Ovary (tissue), 9 donors: ENCODE measurements around the gene CCR1. TPM values are rescaled to one million over a fixed set of nuclear protein-coding genes. Genes with fewer than 3 reads are reported as not detected.
"Not testable (repeated sequence)": the region's sequence is repeated elsewhere in the genome, so short reads cannot be mapped to it uniquely, and the experiment has no call there.

Experiments used
- DNase-seq, 5 donors: peaks; one replicate each; pipeline ENCODE4 v3.0.0-alpha.2; 2019 to 2020
- H3K27ac ChIP-seq, 2 donors: fragments of 200-600 bp; one replicate each; pipeline versions ENCODE4 v1.5.1 to v1.8.0; 2019 to 2022
- H3K27me3 ChIP-seq: fragments of 200-600 bp; one replicate; pipeline ENCODE4 v1.8.0; 2022
- H3K36me3 ChIP-seq: fragments of 200-600 bp; sonication (generic); one replicate; pipeline ENCODE4 v1.5.1; 2019
- H3K4me1 ChIP-seq: one replicate; pipeline ENCODE4 v1.8.1; 2013; ENCODE audit warnings: mild to moderate bottlenecking, moderate library complexity; ENCODE audit not compliant: insufficient read depth
- H3K4me3 ChIP-seq: fragments of 200-600 bp; sonication (generic); one replicate; pipeline ENCODE4 v1.5.1; 2017
- H3K9me3 ChIP-seq, 2 donors: fragments of 200-600 bp in 1 of 2; sonication (generic) in 1 of 2; one replicate each; pipeline versions ENCODE4 v1.5.1 to v1.8.1; 2013 to 2019; ENCODE audit warnings: mild to moderate bottlenecking in 1 of 2, moderate library complexity in 1 of 2
- EP300 ChIP-seq: sonication (generic); formaldehyde crosslinking; IDR thresholded peaks from one replicate; pipeline ENCODE4 v1.6.1; 2017; ENCODE audit warnings: antibody characterized with exemption
- POLR2A ChIP-seq: fragments of 450-650 bp; IDR thresholded peaks from one replicate; pipeline ENCODE4 v1.6.1; 2017; ENCODE audit warnings: antibody characterized with exemption, mild to moderate bottlenecking, moderate library complexity
- WGBS, 3 donors: extraction: QIAGEN DNeasy Blood & Tissue Kit in 1 of 3; methylation state at CpG; one replicate each; pipeline versions ENCODE4 v1.1.5 to v1.1.7; 2013 to 2017; 5-methylcytosine and 5-hydroxymethylcytosine counted together
- intact Hi-C, 4 donors: fragments of 100-400 bp; cut with DNase I; formaldehyde crosslinking; loops; one replicate each; pipeline versions ENCODE4 v1.11.0 to v1.15.1; 2022 to 2023
- polyA plus RNA-seq, 2 donors: library from polyadenylated mRNA; stranded (reverse); fragments of 200-250 nt in 1 of 2; fragments of 350-450 nt in 1 of 2; fragmentation: Illumina TruSeq in 1 of 2; extraction: RNeasy Lipid Tissue Mini Kit (QIAGEN cat#74804) in 1 of 2; gene quantifications; one replicate each; pipeline ENCODE4 v1.2.3, GENCODE V29; 2013 to 2014
- total RNA-seq, 7 donors: library from RNA; depleted of rRNA in 2 of 7; stranded (reverse); fragments of >200 nt in 2 of 7; fragmentation: NEBNext Ultra II Directional in 3 of 7; extraction: Animal tissue kit (Norgen Biotek cat#: 25700) in 3 of 7; gene quantifications; one replicate each; pipeline versions ENCODE4 v1.1.0 to v1.2.4, GENCODE V29; 2016 to 2023
- TF ChIP-seq, protein P1 (sequence below), 3 donors: fragments of 450-650 bp in 2 of 3; fragments of 200-600 bp in 1 of 3; IDR thresholded peaks; one replicate each; pipeline versions ENCODE4 v1.5.1 to v1.8.0; 2016 to 2022; ENCODE audit warnings: antibody characterized with exemption in 3 of 3, mild to moderate bottlenecking in 1 of 3
- donor health status: DM: no; HTN: no; CAD: no; lungs with moderate emphysema.
- donor health status: DM: no; HTN: no; CAD: no.
- donor health status: Bipolar disorder and iron deficiency.
- donor health status: DM: yes; HTN: yes; CAD: no.
- donor health status: DM: no; HTN: no; CAD: no.
- donor health status: DM: yes; HTN: yes; CAD: no.

CCR1 gene
- total and polyA plus RNA-seq, 9 donors = 2.1 to 14.6 (median 3.5) TPM

DNA sequence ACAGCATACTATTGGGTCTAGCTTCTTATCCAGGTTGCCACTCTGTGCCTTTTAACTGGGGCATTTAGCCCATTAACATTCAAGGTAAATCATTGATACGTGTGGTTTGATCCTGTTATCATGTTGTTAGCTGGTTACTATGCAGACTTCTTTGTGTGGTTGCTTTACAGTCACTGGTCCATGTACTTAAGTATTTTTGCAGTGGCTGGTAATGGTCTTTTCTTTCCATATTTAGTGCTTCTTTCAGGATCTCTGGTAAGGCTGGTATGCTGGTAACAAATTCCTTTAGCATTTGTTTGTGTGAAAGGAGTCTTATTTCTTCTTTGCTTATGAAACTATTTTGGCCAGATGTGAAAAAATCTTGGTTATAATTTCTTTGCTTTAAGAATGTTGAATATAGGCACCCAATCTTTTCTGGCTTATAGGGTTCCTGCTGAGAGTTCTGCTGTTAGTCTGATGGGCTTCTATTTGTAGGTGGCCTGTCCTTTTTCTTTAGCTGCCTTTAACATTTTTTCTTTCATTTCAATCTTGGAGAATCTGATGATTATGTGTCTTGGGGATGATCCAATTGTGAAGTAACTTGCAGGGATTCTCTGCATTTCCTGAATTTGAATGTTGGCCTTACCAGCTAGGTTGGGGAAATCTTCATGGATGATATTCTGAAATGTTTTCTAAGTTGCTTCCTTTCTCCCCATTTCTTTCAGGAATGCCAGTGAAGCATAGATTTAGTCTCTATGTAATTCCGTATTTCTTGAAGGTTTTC, 39.3 kb downstream of the CCR1 start:
- no peak for DNase-seq
- 75 to 82% (median 81%) methylated on average over 2 of the region's 2 CpGs for WGBS, 3 donors
- Histone ChIP-seq H3K27me3 (no peaks in the 10 kb centered on the region), H3K27ac (no peak overlapping the region), H3K9me3 (peaks cover 0 to 3% of the 10 kb centered on the region in 2 donors), H3K4me3 (no peak overlapping the region), H3K4me1 (no peaks in the 10 kb centered on the region), H3K36me3 (no peaks in the 10 kb centered on the region)
- intact Hi-C loops = no loop called here
- no peak for TF ChIP-seq EP300
- TF ChIP-seq, protein P1, sequence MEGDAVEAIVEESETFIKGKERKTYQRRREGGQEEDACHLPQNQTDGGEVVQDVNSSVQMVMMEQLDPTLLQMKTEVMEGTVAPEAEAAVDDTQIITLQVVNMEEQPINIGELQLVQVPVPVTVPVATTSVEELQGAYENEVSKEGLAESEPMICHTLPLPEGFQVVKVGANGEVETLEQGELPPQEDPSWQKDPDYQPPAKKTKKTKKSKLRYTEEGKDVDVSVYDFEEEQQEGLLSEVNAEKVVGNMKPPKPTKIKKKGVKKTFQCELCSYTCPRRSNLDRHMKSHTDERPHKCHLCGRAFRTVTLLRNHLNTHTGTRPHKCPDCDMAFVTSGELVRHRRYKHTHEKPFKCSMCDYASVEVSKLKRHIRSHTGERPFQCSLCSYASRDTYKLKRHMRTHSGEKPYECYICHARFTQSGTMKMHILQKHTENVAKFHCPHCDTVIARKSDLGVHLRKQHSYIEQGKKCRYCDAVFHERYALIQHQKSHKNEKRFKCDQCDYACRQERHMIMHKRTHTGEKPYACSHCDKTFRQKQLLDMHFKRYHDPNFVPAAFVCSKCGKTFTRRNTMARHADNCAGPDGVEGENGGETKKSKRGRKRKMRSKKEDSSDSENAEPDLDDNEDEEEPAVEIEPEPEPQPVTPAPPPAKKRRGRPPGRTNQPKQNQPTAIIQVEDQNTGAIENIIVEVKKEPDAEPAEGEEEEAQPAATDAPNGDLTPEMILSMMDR (IDR thresholded peaks at IDR 0.05) = no peak
- no peak for TF ChIP-seq POLR2A

- Histone ChIP-seq H3K27me3 (no peaks in the 10 kb centered on the region), H3K27ac (no peak overlapping the region), H3K4me3 (no peak overlapping the region), H3K4me1 (no peaks in the 10 kb centered on the region), H3K9me3 (no peaks in the 10 kb centered on the region), H3K36me3 (no peaks in the 10 kb centered on the region)
- WGBS, 3 donors = 67 to 74% (median 73%) methylated on average over 3 of the region's 3 CpGs
- TF ChIP-seq EP300 (no peak), POLR2A (no peak)
- TF ChIP-seq, protein P1 (IDR thresholded peaks at IDR 0.05) = no peak
- intact Hi-C loops = no loop called here
- no peak for DNase-seq
Measured at GRCh38 chr3:46163556-46164041, 44.5 kb downstream of the CCR1 start.

DNA sequence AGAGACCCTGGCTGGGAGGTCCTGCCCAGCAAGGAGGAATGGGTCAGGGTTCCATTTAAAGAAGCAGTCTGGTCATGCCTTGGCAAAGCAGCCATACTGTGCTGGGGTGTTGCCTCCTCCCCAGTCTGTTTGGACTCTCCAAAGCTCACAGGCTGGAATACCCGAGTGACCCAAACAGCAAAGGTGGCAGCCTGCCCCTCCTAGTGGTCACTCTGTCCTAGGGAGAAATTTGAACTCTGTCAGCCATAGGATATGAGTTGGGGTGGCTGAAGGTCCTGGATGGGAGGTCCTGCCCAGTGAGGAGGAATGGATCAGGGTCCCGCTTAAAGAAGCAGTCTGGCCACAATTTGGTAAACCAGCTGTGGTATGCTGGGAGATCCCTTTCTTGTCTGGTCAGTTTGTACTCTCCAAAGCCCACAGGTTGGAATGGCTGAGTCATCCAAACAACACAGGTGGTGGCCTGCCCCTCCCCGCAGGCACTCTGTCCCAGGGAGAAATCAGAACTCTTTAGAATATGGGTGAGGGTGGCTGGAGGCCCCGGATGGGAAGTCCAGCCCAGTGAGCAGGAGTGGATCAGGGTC, 45.0 kb downstream of the CCR1 start:
- Histone ChIP-seq H3K27me3 (no peaks in the 10 kb centered on the region), H3K4me1 (no peaks in the 10 kb centered on the region), H3K4me3 (no peak overlapping the region), H3K27ac (no peak overlapping the region), H3K36me3 (no peaks in the 10 kb centered on the region), H3K9me3 (no peaks in the 10 kb centered on the region)
- TF ChIP-seq POLR2A (no peak), EP300 (no peak)
- TF ChIP-seq, protein P1 (IDR thresholded peaks at IDR 0.05) = no peak
- intact Hi-C loops = no loop called here
- DNase-seq = no peak
- 70 to 72% (median 72%) methylated on average over 4 of the region's 4 CpGs for WGBS, 3 donors

GRCh38 chr3:46157685-46158084, 50.4 kb downstream of the CCR1 start:
- H3K9me3 ChIP-seq, H3K27ac ChIP-seq, H3K4me1 ChIP-seq, H3K27me3 ChIP-seq, DNase-seq, H3K4me3 ChIP-seq, H3K36me3 ChIP-seq, intact Hi-C loops: not testable (repeated sequence)
- WGBS, 3 donors = 54 to 70% (median 57%) methylated on average over 1 of the region's 1 CpG

GRCh38 chr3:46154311-46154710, 53.8 kb downstream of the CCR1 start:
- TF ChIP-seq, protein P1 (IDR thresholded peaks at IDR 0.05) = no peak
- TF ChIP-seq EP300 = no peak
- no peak for TF ChIP-seq POLR2A
- no peaks in the 10 kb centered on the region for H3K4me1 ChIP-seq
- H3K27me3 ChIP-seq = no peaks in the 10 kb centered on the region
- no peak for DNase-seq
- no peak overlapping the region for H3K27ac ChIP-seq
- no peak overlapping the region for H3K4me3 ChIP-seq
- 86 to 95% (median 90%) methylated on average over 1 of the region's 1 CpG for WGBS, 3 donors
- intact Hi-C loops = no loop called here
- H3K9me3 ChIP-seq = no peaks in the 10 kb centered on the region
- no peaks in the 10 kb centered on the region for H3K36me3 ChIP-seq
